HG03469 (cell line): ENCODE data around the gene ARHGAP18.

Experiments
- ATAC-seq: cut with Tn5 transposase; IDR thresholded peaks from one replicate; pipeline ENCODE4 v1.9.1; 2021; ENCODE audit warnings: mild to moderate bottlenecking, moderate library complexity, moderate number of reproducible peaks; ENCODE audit not compliant: unreplicated experiment

The ARHGAP18 gene

GRCh38 chr6:129645830-129646579 lies 64.0 kb downstream of the ARHGAP18 start:
- no peak for ATAC-seq

- no peak for ATAC-seq
Observed at GRCh38 chr6:129645106-129645829, 64.7 kb downstream of the ARHGAP18 start.

DNA sequence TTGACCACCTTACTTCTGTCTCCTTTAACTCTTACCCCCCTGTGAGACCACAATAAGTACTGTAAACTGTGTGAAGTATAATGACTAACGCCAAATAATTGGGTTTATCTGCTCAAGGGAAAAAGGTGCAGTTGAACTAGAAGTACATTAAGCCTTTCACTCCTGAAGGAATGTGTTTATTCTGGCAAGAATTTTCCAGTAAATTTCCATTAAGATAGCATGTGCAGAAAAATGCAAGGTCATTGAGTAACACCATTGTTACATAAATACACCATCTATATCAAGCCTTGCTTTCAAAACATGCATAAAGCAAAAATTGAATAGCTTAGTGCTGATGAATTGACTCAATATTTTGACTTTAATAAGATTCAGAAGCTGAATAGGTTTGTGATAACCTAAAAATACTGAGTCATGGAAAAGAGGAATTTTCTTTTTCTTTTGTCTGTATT lies 65.4 kb downstream of the ARHGAP18 start:
- ATAC-seq: no peak

DNA sequence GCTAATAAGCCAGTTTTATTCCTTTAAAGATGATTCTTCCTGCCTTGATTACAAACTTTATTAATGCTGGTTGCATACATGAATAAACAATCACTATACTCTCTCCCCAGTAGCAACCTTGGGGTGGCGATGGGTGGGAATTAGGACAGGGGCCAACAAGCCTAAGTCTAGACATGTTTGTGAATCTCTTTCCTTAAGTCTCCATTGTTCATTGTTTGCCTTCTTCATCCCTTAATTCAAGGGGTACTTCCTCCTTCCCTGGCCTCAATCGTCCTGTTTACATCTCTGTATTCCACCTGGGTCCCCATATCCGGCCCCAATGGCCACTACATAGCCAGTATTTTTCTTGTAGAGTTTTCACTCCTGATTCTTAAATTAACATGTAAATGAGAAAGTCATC lies 66.0 kb downstream of the ARHGAP18 start:
- ATAC-seq: no peak

- ATAC-seq: no peak
Observed at GRCh38 chr6:129643176-129643575, 66.8 kb downstream of the ARHGAP18 start.

DNA sequence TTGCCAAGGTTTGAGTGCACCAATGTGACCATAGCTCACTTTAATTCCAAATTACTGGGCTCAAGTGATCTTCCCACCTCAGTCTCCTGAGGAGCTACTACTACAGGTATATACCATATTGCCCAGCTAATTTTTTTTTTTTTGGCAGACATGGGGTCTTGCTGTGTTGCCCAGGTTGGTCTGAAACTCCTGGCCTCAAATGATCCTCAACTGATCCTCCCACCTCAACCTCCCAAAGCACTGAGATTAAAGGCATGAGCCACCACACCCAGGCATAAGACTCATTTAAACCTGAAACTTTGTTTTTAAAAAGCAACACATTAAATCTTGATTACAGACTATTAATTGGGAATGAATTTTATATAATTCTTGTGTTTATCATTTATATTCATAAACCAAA lies 67.7 kb downstream of the ARHGAP18 start:
- no peak for ATAC-seq

DNA sequence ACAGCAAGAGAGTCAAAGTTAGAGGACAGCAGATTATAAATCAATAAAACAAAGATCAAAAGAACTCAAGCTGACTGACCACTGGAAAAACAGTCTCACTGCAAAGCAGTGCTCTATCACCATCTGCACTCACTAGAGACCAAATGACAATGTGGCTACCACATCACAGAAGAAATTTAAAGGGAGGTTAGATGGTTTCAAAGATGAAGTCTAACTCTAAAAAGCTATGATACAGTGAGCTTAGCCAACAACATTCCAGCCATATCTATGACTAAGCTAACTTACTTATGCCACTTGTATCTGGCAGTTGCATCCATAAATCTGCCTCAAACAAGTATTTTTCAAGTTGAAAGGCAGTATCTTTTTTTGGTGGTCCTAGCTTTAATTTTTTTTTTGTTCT lies 68.6 kb downstream of the ARHGAP18 start:
- ATAC-seq: no peak

DNA sequence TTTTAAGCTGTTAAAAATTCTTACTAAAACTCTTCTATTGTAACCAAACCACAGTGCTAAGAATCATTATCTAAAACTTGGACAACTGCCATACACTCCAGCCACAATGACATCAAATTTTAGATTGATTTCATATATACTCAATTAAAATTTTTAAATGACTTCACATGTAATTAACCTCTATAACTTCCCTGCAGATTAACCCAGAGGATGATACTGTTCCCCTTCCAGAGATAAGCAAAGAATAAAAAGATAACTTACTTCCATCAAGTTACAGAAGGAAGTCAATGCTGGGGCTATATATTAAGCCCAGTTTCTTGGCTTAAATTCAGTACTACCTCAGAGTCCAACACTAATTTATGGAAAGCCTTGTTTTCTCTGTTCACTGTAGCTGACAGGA lies 71.3 kb downstream of the ARHGAP18 start:
- ATAC-seq: no peak

- no peak for ATAC-seq
Observed at GRCh38 chr6:129638055-129638684, 71.8 kb downstream of the ARHGAP18 start.

DNA sequence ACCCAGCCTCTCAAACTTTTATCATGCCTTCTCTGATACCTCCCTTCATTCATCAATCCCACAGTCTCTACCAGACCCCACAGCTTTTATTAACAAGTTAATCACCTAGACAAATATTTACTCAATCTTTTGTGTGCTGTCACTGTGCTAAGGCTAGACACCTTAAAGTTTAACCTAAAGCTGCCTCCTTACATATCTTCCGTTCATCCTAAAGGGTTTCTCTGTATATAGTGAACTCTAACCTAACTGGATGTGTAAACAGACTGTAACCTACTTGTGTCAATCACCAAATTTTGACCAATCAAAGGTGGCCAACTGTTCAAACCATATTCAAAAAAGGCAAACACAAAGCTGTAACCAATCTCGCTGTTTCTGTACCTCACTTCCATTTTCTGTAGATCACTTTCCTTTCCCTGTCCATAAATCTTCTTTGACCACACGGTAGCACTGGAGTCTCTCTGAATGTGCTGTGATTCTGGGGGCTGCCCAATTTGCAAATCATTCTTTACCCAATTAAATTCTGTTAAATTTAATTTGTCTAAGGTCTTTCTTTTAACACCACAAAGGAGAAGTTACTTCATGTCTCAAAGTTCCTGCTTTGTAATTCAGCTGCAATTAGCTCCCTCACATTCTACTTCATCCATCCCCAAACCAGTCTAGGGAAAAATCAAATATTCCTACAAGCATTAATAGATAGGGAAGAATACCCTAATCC lies 72.5 kb downstream of the ARHGAP18 start:
- ATAC-seq: no peak

- ATAC-seq: no peak
Observed at GRCh38 chr6:129635396-129636130, 74.4 kb downstream of the ARHGAP18 start.

- no peak for ATAC-seq
Observed at GRCh38 chr6:129634411-129635230, 75.4 kb downstream of the ARHGAP18 start.

DNA sequence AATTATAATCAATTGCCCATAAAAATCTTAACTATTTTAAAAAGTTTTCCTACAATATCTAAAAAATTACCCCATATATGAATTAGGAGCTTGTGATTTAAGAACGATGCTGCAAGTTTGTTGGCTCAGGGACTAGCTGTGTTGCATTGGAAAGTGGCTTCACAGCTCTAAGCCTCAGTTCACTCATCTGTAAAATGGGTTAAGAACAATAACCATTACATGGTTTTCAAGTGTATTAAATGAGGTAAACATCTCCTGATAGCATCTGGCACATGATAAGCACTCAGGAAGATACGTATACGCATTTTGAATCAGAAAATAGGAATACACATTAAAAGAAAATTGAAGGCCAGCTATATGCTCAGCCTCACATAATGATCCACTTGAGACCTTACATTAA lies 76.4 kb downstream of the ARHGAP18 start:
- no peak for ATAC-seq

DNA sequence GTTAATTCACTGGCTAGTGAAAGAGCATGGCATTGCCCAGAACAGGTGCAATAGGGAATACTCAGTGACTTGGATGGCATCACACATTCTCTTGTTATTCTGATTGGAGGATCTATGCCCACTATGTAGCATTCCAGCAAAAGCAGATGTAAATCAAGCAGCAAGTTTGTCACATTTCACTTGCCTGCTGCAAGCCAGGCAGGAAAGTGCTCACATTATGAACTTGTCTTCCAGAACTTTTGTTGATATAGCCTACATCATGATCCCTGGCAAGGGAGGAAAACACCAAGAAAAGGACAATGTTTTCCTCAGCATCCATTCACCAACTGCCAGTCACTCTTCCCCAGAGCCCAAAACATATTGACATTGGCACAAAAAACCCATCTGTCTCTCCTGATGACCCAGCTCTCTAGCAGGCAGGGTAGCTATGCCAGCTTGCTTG lies 77.8 kb downstream of the ARHGAP18 start:
- ATAC-seq: no peak

DNA sequence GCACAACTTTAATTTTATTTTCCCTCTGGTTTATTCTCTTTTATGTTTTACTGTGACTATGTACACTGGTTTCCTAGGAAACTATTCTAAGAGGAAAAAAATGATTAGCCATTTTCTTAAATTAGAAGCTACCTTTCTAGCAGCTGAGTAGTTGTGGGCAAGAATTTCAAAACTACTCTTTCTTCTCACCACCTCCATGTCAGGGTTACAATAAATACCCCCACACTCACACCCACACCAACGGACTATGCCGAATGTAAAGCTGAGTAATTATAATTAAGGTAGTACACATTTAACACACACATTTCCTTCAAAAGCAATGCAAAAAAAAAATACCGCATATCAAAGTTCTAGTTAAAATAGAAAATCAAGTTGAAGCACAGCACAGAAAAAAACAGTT lies 78.9 kb downstream of the ARHGAP18 start:
- no peak for ATAC-seq

DNA sequence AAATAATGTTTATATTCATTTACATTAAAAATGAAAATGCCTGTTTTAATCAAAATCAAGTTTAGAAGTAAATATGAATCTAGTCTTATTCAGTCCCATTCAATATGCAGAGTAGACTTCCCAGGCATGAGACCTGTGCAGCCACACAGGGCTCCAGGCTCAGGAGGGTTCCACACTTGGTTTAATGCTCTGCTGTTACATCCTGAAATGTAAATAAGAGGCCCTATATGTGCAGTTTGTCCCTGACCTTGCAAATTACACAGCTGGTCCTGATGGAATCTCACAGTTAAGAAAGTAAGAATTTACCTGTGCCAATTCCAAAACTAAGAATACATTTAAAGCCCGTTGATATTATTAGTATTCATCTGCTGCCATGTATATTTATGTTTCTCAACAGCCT lies 79.4 kb downstream of the ARHGAP18 start:
- ATAC-seq: no peak

GRCh38 chr6:129628101-129628815 lies 81.7 kb downstream of the ARHGAP18 start:
- ATAC-seq: no peak

- ATAC-seq: no peak
Observed at GRCh38 chr6:129624488-129624887, 85.5 kb downstream of the ARHGAP18 start.
